GM04504 (cell line): ENCODE measurements around the gene SMTN.
A peak's percentile ranks its signal among the peaks of the same experiment; 100 is the strongest.

ENCODE experiments used
- DNase-seq: peaks from one replicate; pipeline ENCODE4 v3.0.0-alpha.2; 2012; ENCODE audit warnings: low read depth

The SMTN gene

DNA sequence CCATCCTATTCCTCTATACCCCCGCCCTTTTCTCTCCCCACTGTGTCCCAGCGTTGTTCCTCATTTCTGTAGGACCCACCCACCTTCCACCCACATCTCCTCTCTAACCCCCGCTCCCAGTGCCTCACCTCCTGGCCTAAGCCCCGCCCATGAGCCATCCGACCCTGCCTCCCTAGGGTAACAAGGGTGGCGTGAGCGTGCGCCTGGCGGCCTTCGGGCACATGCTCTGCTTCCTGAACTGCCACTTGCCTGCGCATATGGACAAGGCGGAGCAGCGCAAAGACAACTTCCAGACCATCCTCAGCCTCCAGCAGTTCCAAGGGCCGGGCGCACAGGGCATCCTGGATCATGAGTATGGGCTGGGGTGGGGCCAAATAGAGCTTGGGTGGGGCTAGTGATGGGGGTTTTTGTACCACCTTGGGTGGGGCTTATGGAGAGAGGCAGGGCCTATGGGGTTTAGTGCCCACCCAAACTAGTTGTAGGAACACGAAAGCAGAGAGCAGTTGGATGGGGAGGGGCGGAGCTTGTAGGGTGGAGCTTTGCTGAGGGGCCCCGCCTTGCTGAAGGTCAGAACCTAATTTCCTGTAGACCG, 46.2 kb downstream of the SMTN start:
- no peak for DNase-seq

DNA sequence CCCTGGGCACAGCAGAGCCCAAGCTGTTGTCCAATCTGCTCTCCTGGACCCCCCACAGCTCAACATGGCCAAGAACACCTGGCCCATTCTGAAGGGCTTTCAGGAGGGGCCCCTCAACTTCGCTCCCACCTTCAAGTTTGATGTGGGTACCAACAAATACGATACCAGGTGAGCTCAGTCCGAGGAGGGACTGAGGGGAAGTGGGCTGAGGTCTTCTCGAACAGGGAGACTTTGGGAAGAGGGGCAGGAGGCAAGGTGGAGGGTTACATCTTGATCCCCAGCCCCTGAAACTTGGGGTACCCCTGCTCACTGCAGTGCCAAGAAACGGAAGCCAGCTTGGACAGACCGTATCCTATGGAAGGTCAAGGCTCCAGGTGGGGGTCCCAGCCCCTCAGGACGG, 47.0 kb downstream of the SMTN start:
- DNase-seq = no peak

DNA sequence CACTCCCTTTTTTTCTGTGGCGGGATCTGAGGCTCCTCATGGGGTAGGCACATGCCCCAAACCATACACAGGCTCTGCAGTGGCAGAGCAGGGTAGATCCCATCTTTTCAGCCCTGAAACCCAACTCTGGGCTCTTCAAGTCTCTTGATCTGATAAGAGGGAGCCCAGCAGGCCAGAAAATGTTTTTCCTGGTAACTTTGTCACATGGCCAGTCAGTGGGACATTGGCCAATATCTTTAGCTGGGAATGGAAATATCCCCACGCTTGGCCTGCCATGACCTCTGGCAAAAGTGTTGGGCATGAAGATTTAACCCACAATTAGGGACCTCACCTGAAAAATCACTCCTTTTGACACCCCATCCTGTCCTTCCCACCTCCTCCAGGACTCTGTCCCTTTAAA, 49.8 kb downstream of the SMTN start:
- DNase-seq = no peak

DNA sequence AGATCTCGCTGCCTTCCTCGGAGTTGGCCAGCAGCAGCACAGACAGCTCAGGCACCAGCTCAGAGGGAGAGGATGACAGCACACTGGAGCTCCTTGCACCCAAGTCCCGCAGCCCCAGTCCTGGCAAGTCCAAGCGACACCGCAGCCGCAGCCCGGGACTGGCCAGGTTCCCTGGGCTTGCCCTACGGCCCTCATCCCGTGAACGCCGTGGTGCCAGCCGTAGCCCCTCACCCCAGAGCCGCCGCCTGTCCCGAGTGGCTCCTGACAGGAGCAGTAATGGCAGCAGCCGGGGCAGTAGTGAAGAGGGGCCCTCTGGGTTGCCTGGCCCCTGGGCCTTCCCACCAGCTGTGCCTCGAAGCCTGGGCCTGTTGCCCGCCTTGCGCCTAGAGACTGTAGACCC, 52.8 kb downstream of the SMTN start:
- DNase-seq = no peak

DNA sequence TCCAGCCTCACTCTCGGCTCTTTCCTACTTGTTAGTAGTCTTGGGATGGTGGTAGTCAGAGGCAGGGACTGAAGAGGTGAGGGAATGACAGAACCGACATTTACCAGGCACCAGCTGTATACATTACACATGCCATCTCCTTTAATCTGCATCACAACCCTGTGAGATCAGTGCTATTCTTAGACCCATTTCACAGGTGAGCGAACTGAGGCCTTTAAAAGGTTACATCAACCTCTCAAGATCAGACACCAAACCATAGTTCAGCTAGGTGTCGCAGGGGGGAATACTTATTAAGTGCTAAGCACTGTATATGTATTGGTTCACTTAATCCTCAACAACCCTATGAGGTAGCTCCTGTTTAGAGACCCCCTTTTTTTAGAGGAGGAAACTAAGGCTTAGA, 53.6 kb downstream of the SMTN start:
- no peak for DNase-seq

DNA sequence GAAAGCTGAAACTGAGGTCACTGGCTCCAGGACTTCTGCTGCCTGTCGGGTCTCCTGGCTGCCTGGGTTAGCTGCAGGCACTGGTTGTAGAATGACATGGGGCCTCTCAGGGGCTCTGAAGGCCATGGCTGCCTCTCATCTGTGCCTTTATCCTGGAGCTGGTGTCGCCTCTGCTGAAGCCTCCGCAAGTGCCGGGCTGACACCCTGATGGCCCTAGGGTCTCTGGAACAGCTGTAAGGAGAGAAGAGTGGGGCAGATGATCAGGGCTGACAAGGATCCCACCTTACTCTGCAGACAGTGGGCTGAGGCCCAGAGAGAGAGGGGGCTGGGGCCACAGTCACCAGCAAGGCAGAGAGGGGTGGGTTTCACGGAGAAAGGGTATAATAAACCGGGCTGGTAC, 54.6 kb downstream of the SMTN start:
- DNase-seq = no peak

DNA sequence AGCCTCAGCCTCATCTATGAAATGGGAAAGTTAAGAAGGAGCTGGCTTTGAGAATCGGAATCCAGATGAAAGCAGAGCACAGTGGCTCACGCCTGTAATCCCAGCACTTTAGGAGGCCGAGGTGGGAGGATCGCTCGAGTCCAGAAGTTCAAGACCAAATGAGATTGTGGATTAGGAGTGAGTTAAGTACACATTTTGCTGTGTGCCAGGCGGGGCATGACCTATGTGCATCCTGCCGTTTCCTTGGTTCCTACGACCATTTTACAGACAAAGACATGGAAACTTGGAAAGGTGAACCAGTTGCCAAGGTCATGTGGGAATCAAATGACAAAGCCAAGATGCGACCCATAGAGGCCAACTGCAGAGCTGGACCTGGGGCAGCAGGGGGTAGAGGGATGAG, 55.0 kb downstream of the SMTN start:
- no peak for DNase-seq

DNA sequence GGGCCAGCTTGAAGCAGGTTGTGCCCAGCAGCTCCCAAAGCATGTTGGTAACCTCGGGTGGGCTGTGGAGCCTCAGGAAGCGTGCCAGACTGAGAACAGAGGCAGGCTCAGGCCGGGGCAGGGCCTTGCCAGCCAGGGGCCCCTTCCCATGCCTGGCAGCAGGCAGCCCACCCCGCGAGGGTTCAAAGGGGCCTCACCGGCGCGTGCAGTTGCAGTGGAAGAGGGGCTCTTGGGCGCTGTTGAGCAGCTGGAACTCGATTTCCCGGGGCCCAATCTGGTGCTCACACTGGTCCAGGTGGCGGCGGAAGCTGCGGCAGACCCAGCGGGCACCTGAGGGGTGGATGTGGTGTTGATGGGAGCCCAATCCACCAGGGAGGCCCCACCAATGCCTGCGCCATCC, 55.6 kb downstream of the SMTN start:
- DNase-seq = no peak

DNA sequence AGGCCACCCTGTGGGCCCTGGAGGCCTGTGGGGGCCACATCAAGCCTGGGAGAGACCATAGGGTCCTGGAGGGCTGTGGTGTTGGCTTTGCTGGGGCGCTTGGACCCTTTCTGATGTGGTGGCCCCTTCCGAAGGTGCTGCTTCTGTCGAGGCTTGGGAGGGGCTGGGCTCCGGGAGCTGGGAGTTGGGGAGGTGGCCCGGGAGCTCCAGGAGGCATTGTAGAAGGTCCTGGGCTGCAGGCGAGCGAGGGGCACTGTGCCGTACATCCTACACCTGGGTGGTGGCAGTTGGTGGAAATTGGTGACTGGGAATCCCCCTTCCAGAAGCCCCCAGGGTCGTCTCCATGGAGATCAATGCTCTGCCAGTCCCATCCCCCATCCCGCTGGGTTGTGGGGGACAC, 56.6 kb downstream of the SMTN start:
- no peak for DNase-seq

DNA sequence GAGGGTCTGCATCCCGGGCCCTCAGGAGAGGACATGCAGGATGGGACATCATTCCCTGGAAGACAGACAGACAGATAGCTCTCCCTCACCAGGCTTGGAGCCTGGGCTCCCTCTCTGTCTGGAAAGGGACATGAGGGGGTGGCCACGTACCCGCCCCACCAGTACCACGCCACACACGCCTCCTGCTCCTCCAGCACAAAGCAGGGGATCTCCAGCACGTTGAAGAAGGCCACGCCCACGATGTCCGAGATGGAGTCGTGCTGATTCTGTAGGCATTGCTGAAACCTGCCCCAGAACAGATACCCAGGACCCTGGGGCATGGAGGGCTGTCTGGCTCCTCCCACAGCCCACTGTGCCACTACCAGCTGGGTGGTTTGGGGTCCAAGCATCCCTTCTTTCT, 57.0 kb downstream of the SMTN start:
- no peak for DNase-seq

DNA sequence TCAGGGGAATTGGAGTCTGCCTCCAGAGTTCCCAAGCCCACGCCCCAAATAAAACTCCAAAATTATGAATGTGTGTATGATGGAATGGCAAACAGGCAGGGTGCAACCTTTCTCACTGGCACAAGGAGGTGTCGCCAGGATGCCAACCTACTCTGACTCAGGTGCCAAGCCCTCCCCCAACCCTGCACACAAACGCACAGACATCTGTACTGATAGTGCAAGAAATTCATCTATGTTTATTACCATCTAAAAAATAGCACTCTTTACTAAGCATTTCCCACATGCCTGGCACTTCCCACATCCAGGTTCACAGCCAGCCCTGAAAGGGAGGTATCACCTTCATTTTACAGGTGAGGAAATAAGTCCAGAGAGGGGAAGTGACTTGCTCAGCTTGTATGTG, 57.9 kb downstream of the SMTN start:
- DNase-seq = no peak

DNA sequence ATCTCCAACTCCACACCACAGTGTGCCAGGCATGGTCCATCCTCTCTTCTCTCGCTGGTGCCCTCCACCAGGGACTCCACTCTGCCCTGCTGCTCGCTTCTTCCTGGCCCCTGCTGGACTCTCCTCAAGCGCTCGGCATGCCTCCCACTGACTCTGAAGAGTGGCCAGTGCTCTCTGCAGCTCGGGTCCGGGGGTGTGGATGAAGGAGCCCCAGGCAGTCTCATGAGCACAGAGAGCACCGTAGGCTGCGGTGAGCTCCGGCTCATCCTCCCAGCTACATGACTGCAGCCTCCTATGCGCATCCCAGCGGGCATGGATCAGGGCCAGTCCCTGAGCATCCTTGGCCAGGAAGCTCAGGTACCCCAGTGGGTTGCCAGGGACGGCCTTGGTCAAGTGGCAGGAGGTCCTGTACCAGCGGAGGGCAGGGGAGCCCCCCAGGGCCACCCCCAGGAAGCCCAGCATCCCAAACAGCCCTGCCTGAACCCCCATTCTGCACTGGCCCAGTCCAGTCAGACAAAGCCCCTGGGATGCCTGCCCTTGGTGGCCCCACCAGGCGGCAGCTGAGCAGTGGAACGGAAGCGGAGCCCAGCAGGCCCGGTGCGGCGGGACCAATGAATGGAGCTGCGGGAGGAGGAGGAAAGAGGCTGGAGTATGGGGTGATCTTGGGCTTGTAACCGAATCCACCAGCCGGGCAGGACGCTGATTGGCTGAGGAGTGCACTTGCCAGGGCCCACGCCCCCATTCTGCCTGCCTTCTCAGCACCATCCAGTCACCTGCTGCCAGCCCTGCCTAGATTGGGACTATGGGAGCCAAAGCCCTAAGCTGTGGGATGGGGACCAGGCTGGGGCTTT, 59.0 kb downstream of the SMTN start, which contains the start of gene PLA2G3:
Gene PLA2G3 (minus strand): TSS at position 643 of the 851 bp plus-strand sequence. CDS start 154 bp downstream, at position 489.
- DNase-seq = no peak

DNA sequence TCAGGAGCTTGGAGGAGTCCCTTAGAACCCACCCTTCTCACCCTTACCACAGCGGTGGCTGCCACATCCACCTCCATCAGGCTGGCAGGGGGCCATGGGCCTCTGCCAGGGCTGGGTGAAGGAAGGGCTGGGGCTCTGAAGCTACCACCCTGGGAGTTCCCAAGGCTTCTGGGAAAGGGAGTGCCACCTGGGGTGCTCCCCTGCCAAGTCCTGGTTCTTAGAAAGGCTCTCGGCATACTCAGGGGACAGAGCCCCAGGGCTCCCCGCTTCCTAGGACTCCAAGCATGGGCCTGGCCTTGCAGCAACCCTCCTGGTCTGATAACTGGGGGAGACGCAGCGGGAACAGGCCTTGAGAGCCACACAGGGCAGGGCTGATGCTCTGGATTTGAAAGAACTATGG, 59.6 kb downstream of the SMTN start:
- no peak for DNase-seq

DNA sequence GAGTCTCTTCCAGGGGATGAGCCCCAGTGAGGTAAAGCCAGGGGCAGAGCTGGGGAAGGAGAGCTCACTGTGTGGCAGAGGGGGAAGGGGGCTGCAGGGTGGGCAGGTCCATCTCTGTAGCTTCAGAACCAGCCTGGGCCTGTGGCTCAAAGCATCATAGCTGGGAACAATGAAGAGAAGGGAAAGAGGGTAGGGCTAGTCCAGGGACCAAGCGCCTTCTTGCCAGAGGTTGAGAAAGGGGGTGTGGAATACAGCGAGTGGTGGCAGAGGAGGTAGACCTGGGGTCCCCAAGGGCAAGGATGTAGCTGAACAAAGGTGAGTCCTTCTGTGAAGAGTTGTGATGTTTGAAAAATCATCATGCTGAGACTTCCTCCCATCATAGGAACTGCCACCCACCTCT, 60.4 kb downstream of the SMTN start:
- no peak for DNase-seq

DNA sequence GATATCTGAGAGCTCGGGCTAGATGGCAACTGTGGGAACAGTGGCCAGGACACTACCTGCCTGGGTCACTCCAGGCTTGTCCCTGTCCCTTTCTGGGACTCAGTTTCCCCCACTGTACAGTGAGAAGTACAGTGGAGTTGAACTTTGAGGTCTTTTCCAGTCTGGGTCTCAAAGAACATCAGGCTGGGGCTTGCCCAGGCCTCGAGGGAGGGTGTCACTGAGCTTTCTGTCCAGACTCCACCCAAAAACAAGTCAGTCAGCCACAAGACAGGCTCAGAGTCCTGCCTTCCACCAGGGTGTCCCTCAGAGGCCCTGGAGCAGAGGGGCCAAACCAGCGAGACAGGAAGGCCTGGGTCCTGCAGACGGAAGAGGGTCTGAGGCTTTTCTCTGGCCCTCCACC, 61.2 kb downstream of the SMTN start:
- no peak for DNase-seq

DNA sequence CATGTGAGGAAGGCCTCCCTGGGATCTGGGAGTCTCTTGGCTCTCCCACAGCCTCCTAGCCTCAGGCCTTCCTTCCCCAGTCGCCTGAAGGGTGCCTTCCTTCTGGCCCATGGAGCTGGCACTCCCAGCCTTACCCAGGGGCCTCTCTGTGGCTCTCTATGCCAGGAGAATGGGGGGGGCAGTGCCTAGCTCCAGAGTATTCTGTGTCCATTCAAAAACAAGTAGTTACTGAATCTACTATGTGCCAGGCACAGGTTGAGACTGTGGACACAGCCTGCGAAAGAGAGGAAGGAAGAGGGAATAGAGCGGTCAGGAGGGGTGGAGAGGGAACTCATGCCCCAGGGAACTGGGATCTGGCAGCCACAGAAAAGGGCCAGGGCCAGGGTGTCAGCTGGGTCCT, 61.9 kb downstream of the SMTN start:
- DNase-seq = no peak

DNA sequence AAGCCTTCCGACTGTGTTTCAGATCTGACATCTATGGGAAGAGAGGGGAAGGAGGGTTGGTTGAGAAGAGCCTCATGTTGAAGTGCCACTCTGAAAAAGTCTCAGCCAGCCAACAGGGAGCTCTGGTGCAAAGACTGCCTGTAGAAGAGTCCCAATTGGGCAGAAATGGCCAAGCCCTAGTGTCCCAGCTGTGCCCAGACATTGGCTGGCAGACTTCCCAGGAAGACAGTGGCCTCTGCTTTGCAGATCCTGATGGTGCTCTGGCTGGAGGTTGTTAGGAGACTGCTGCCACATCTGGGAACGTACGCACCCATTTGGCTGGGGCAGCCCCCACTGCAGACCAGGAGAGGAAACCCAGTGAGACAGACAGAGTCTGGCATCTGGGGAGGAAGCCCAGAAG, 62.4 kb downstream of the SMTN start:
- DNase-seq = no peak

DNA sequence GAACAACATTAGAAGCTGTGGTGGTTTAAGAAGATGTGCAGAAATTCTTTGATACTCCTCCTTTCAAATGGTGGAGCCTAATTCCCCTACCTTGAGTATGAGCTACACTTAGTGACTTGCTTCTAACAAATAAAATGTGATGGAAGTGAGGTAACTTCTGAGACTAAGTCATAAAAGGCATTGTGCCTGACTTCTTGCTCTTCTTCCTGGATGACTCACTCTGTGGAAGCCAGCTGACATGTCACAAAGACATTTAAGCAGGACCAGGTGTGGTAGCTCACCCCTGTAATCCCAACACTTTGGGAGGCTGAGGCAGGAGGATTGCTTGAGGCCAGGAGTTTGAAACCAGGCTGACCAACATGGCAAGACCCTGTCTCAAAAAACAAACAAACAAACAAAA, 63.1 kb downstream of the SMTN start:
- no peak for DNase-seq

DNA sequence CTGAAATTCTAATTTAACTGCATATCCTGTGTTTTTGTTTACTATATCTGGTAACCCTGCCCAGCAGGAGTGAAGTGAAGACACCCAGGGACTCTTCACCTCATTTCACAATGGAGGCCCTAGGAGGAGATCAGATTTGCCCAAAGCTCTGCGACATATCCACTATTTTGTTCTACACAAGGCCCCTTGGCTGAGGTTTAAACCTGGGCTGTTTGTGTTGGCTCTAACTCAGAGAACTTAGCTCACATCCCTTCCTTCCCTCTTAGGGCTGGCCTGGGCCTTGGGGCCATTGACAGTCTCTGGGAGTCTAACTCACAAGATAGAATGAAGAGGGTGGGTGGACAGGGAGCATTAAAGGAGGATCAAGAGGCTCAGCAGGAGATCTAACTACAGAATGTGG, 67.4 kb downstream of the SMTN start:
- DNase-seq = no peak

DNA sequence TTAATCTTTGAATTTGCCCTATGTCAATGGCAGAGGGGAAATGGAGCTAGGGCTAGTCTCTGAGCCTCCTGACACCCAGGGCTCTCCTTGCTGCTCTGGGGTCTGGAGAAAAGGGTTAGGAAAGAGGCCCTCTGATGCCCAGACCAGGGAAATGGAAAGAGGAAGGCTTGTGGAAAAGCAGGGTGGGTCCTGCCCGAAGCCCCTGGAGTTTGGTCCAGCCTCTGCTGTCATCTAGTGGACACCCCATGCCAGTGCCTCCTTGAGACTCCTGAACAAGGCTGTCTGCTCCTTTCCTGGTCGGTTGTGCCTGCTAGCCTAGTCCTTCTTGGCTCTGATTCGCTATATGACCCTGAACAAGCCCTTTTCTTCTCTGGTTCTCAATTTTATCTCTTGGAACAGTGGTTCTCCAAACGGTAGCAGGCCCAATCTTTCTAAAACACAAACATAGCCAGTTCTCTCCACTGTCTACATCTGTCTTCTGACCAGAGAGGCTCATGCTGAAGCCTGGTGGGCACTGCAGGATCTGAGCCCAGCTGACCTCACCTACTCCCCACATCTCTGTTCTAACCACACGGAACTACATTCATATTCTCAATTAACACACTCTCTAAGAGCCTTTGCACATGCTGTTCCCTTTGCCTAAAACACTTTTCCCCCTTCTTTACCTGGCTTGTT, 68.0 kb downstream of the SMTN start:
- DNase-seq = peak; percentile 50

DNA sequence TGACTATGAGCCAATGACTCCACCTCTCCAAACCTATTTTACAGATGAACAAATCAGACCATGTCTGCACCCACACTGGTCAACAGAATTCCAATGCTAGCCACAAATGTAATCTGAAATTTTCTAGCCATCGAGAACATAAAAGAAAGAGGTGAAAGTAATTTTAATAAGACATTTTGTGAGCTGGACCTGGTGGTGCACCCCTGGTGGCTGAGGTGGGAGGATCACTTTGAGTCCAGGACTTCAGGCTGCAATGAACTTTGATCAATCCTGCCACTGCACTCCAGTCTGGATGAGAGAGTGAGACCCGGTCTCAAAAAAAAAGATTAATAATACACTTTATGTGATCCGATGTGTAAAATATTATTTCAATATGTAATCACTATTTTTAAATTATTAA, 69.5 kb downstream of the SMTN start:
- DNase-seq = no peak

DNA sequence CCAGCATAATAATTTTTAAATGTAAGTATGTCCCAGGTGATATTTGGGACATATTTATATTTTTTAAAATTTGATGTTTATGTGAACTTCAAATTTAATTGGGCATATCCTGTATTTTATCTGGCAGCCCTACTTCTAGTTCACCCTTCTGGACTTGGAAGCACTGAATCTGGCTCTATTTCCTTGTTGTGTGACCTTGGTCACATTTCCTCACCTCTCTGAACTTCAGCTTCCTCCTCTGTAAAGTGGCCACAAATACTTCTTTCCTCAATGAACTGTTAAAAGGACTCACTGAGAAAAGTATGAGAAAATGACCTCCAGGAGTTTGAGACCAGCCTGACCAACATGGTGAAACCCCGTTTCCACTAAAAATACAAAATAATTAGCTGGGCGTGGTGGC, 70.8 kb downstream of the SMTN start:
- DNase-seq = no peak

DNA sequence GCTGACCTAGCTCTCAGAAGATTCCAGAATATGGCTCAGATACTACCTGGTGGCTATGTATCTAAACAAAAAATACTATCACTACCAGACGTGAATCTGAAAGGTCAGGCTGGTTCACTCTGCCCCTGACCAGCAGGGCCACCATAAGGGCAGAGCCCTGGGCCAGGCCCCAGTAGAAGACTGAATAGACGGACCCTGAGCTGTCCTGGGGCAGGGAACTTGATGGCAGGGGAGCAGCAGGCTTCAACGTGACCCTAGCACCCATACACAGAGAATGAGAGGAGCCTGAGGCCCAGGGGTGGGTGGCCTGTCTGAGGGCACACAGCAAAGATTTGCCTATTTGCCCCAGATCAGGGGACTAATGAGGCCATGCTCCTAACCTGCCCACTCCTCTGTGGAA, 72.2 kb downstream of the SMTN start:
- no peak for DNase-seq
